HG02798 (cell line): Measurements from ENCODE around the gene TMEM273.

Experiments
- ATAC-seq: cut with Tn5 transposase; IDR thresholded peaks from one replicate; pipeline ENCODE4 v1.9.1; 2021; ENCODE audit warnings: mild to moderate bottlenecking; ENCODE audit not compliant: unreplicated experiment, poor library complexity

Gene TMEM273

GRCh38 chr10:49120911-49121310 lies 67.3 kb downstream of the TMEM273 start:
- no peak for ATAC-seq

GRCh38 chr10:49119746-49120145 lies 68.4 kb downstream of the TMEM273 start:
- ATAC-seq = no peak

- no peak for ATAC-seq
These were observed 69.6 kb downstream of the TMEM273 start for GRCh38 chr10:49118430-49119074.

GRCh38 chr10:49117376-49118070 lies 70.7 kb downstream of the TMEM273 start:
- ATAC-seq = no peak

GRCh38 chr10:49116509-49117375 lies 71.4 kb downstream of the TMEM273 start:
- ATAC-seq = no peak

GRCh38 chr10:49115796-49116508 lies 72.2 kb downstream of the TMEM273 start:
- ATAC-seq = peak; percentile 31

- peak; percentile 38 for ATAC-seq
These were observed 73.0 kb downstream of the TMEM273 start, which contains the start of gene VSTM4 for GRCh38 chr10:49115015-49115795. Gene VSTM4, minus strand, starts transcription at chr10:49115522. Its CDS starts 37 bp downstream, at chr10:49115485.

GRCh38 chr10:49114718-49115014 lies 73.5 kb downstream of the TMEM273 start:
- ATAC-seq = no peak

- no peak for ATAC-seq
These were observed 74.5 kb downstream of the TMEM273 start for GRCh38 chr10:49113741-49114141.

- ATAC-seq = no peak
These were observed 75.3 kb downstream of the TMEM273 start for GRCh38 chr10:49112851-49113250.

GRCh38 chr10:49112098-49112497 lies 76.1 kb downstream of the TMEM273 start:
- ATAC-seq = no peak

GRCh38 chr10:49111320-49111698 lies 76.9 kb downstream of the TMEM273 start:
- no peak for ATAC-seq

GRCh38 chr10:49110684-49111319 lies 77.4 kb downstream of the TMEM273 start:
- ATAC-seq = no peak

- ATAC-seq = no peak
These were observed 78.4 kb downstream of the TMEM273 start for GRCh38 chr10:49109669-49110340.

GRCh38 chr10:49108656-49109055 lies 79.5 kb downstream of the TMEM273 start:
- ATAC-seq = no peak

GRCh38 chr10:49107887-49108267 lies 80.3 kb downstream of the TMEM273 start:
- ATAC-seq = no peak

GRCh38 chr10:49107111-49107886 lies 80.9 kb downstream of the TMEM273 start:
- no peak for ATAC-seq

- ATAC-seq = no peak
These were observed 81.7 kb downstream of the TMEM273 start for GRCh38 chr10:49106451-49106850.
